ENCODE measurements around the gene ZBTB42. TPM values are rescaled to one million over a fixed set of nuclear protein-coding genes. Genes with fewer than 3 reads are reported as not detected.
A peak's percentile ranks its signal among the peaks of the same experiment; 100 is the strongest.

ZBTB42 gene
- total RNA-seq, 2 experiments from 2014 or later: 2.9 to 3.0 TPM

DNA sequence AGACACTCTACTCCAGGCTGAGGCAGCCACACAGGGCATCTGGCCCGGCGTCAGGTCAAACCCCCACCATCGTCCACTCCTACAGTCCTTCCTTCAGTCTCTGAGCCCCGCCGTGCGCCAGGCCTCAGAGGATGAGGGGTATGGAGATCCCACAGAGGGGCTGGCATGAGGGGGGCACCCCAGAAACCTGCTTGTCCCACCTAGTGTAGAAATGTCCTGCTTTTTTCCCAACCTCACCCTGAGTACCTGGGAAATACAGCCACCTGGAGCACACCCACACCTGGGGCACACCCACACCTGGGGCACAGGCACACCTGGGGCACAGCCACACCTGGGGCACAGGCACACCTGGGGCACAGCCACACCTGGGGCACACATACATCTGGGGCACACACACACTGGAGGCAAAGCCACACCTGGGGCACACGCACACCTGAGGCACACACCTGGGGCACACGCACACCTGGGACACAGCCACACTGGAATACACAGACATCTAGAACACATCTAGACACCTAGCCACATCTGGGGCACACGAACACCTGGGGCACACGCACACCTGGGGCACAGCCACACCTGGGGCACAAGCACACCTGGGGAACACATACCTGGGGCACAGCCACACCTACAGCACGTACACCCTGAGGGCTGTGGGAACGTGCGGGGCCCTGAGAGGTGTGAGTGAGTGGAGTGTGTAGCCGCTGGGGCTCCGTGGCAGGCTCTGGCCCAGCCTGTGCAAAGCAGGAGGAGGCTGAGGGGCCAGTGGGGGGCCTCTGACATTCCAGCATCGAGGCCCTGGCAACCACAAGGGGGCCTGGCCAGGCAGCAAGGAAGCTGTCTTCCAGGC is 23.7 kb upstream of the ZBTB42 start:
- Histone ChIP-seq H3K36me3 (ENCODE audit: insufficient read depth, low read length) (peaks cover 35% of the 10 kb centered on the region), H3K27me3 (ENCODE audit: control insufficient read depth in 1 of 2, insufficient read depth in 2 of 2, low read length in 2 of 2) (no peaks in the 10 kb centered on the region), H3K4me3 (ENCODE audit: low read length) (no peak overlapping the region), H3K4me1 (ENCODE audit: insufficient read depth, low read length) (peaks cover 4% of the 10 kb centered on the region), H3K9me3 (ENCODE audit: control insufficient read depth in 1 of 2, insufficient read depth in 1 of 2, low read length in 2 of 2) (peaks cover 0 to 4% of the 10 kb centered on the region in 2 experiments), H3K27ac (ENCODE audit: low read depth in 1 of 2, low read length in 2 of 2) (no peak overlapping the region)
- Mint-ChIP-seq H3K36me3 (ENCODE audit: low read depth) (peaks cover 8% of the 10 kb centered on the region), H3K27me3 (no peaks in the 10 kb centered on the region), H3K4me1 (ENCODE audit: low read depth) (no peaks in the 10 kb centered on the region), H3K4me3 (no peak overlapping the region), H3K9me3 (no peaks in the 10 kb centered on the region), H3K27ac (peak overlapping the region; percentile 44)
- ATAC-seq (ENCODE audit: poor library complexity): no peak
- no peak for DNase-seq
- intact Hi-C loops (cut with DNase I, micrococcal nuclease): no loop called here
- POLR2A ChIA-PET: no interaction called here
- TF ChIP-seq, protein P1, sequence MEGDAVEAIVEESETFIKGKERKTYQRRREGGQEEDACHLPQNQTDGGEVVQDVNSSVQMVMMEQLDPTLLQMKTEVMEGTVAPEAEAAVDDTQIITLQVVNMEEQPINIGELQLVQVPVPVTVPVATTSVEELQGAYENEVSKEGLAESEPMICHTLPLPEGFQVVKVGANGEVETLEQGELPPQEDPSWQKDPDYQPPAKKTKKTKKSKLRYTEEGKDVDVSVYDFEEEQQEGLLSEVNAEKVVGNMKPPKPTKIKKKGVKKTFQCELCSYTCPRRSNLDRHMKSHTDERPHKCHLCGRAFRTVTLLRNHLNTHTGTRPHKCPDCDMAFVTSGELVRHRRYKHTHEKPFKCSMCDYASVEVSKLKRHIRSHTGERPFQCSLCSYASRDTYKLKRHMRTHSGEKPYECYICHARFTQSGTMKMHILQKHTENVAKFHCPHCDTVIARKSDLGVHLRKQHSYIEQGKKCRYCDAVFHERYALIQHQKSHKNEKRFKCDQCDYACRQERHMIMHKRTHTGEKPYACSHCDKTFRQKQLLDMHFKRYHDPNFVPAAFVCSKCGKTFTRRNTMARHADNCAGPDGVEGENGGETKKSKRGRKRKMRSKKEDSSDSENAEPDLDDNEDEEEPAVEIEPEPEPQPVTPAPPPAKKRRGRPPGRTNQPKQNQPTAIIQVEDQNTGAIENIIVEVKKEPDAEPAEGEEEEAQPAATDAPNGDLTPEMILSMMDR (IDR thresholded peaks at IDR 0.05): no peak
- CTCF ChIA-PET: no interaction called here

DNA sequence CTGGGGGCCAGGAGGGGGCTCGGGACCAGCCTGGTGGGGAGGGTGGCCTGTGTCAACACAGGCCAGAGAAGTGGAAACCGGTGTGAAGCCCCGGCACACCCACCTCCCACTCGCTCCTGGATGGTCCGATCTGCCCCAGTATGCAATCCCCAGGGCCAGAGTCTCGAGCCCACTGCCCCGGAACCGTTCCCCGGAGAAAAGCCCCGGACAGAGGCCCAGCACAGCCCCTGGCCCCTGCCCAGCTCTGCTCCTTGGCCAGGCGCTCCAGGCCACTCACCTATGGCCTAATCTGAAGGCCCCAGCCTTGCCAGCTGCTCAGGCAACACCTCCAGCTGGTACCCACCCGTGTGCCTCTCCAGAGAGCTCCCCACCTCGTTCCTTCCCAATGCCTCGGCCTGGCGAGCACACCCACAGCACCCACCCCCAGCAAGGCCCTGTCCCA is 23.1 kb upstream of the ZBTB42 start:
- H3K27ac Mint-ChIP-seq: no peak overlapping the region

DNA sequence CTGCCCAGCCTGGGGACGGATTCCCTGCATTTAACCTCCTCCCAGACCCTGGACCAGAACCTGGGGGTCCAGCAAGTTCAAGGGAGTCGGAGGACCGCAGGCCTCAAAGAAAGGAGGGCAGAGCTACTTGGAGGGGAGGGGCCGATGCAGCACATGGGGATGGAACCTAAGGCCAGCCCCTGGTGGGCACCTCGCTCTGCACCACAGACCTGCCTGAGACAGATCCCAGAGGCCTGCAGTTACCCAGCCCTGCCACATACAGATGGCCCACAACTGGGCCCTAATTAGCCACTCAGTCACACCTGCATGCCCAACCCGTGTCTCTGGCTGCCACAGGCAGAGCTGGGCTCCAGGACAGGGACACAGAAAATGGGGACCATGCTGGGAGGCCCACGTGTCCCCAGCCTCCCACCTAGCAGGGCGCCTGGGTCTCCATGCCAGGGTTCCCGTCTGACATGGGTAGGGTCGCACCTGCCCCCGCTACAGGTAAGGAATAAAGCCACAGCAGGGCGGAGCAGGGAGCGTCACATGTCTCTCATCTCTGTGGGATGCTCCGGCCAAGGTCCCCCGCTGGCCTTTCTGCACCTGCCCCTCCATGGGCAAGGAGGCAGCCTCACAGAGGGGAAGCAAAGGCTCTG is 22.1 kb upstream of the ZBTB42 start:
- intact Hi-C loops (cut with DNase I, micrococcal nuclease): no loop called here
- TF ChIP-seq, protein P1 (IDR thresholded peaks at IDR 0.05): no peak
- H3K27me3 Mint-ChIP-seq: no peaks in the 10 kb centered on the region
- DNase-seq (no peak), ATAC-seq (ENCODE audit: poor library complexity) (no peak)
- H3K27me3 ChIP-seq (ENCODE audit: control insufficient read depth in 1 of 2, insufficient read depth in 2 of 2, low read length in 2 of 2): no peaks in the 10 kb centered on the region
- no peak overlapping the region for H3K27ac Mint-ChIP-seq
- POLR2A ChIA-PET: no interaction called here
- peaks cover 7% of the 10 kb centered on the region for H3K4me1 ChIP-seq (ENCODE audit: insufficient read depth, low read length)
- H3K36me3 Mint-ChIP-seq (ENCODE audit: low read depth): peaks cover 7% of the 10 kb centered on the region
- H3K4me3 ChIP-seq (ENCODE audit: low read length): no peak overlapping the region
- H3K4me3 Mint-ChIP-seq: no peak overlapping the region
- H3K4me1 Mint-ChIP-seq (ENCODE audit: low read depth): no peaks in the 10 kb centered on the region
- no peaks in the 10 kb centered on the region for H3K9me3 ChIP-seq (ENCODE audit: control insufficient read depth in 1 of 2, insufficient read depth in 1 of 2, low read length in 2 of 2)
- CTCF ChIA-PET: no interaction called here
- peaks cover 26% of the 10 kb centered on the region for H3K36me3 ChIP-seq (ENCODE audit: insufficient read depth, low read length)
- no peak overlapping the region for H3K27ac ChIP-seq (ENCODE audit: low read depth in 1 of 2, low read length in 2 of 2)
- H3K9me3 Mint-ChIP-seq: no peaks in the 10 kb centered on the region

More for the DNA sequence above, 23.1 kb upstream of the ZBTB42 start:
- Mint-ChIP-seq H3K27me3 (no peaks in the 10 kb centered on the region), H3K9me3 (no peaks in the 10 kb centered on the region), H3K4me1 (ENCODE audit: low read depth) (no peaks in the 10 kb centered on the region), H3K4me3 (no peak overlapping the region), H3K36me3 (ENCODE audit: low read depth) (peaks cover 7% of the 10 kb centered on the region)
- CTCF ChIA-PET: no interaction called here
- Histone ChIP-seq H3K36me3 (ENCODE audit: insufficient read depth, low read length) (peaks cover 29% of the 10 kb centered on the region), H3K4me1 (ENCODE audit: insufficient read depth, low read length) (peaks cover 5% of the 10 kb centered on the region), H3K27me3 (ENCODE audit: control insufficient read depth in 1 of 2, insufficient read depth in 2 of 2, low read length in 2 of 2) (no peaks in the 10 kb centered on the region), H3K27ac (ENCODE audit: low read depth in 1 of 2, low read length in 2 of 2) (no peak overlapping the region), H3K9me3 (ENCODE audit: control insufficient read depth in 1 of 2, insufficient read depth in 1 of 2, low read length in 2 of 2) (no peaks in the 10 kb centered on the region), H3K4me3 (ENCODE audit: low read length) (no peak overlapping the region)
- no peak for DNase-seq
- no peak for ATAC-seq (ENCODE audit: poor library complexity)
- POLR2A ChIA-PET: no interaction called here
- TF ChIP-seq, protein P1 (IDR thresholded peaks at IDR 0.05): no peak
- intact Hi-C loops (cut with DNase I, micrococcal nuclease): no loop called here
